ENCODE measurements around the gene SSC4D.
"Not testable (repeated sequence)": the region's sequence is repeated elsewhere in the genome, so short reads cannot be mapped to it uniquely, and the experiment has no call there.

Gene SSC4D

DNA sequence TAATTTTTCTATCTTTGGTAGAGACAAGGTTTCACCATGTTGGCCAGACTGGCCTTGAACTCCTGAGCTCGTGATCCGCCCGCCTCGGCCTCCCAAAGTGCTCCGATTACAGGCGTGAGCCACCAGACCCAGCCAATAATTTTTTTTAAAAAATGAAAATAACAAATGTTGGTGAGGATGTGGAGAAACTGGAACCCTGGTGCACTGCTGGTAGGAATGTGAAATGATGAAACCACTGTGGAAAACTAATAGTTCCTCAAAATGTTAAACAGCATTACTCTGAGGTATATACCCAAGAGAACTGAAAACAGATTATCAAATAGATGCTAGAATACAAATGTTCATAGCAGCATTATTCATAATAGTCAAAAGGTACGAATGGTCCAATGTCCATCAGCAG, 27.7 kb downstream of the SSC4D start:
- H3K9me3 Mint-ChIP-seq = no peaks in the 10 kb centered on the region
- H3K4me1 Mint-ChIP-seq = peaks cover 11% of the 10 kb centered on the region
- H3K27me3 Mint-ChIP-seq = peaks cover 27% of the 10 kb centered on the region
- no peaks in the 10 kb centered on the region for H3K36me3 Mint-ChIP-seq
- H3K27ac Mint-ChIP-seq = no peak overlapping the region
- no peak for DNase-seq
- H3K4me3 Mint-ChIP-seq = no peak overlapping the region
- CTCF ChIA-PET = no interaction called here

- no peak for DNase-seq
- CTCF ChIA-PET = no interaction called here
- Mint-ChIP-seq H3K27ac (no peak overlapping the region), H3K36me3 (no peaks in the 10 kb centered on the region), H3K4me1 (peaks cover 11% of the 10 kb centered on the region), H3K9me3 (no peaks in the 10 kb centered on the region), H3K27me3 (peaks cover 37% of the 10 kb centered on the region), H3K4me3 (peak overlapping the region; percentile 71)
Measured at GRCh38 chr7:76380623-76380966, 28.9 kb downstream of the SSC4D start.

DNA sequence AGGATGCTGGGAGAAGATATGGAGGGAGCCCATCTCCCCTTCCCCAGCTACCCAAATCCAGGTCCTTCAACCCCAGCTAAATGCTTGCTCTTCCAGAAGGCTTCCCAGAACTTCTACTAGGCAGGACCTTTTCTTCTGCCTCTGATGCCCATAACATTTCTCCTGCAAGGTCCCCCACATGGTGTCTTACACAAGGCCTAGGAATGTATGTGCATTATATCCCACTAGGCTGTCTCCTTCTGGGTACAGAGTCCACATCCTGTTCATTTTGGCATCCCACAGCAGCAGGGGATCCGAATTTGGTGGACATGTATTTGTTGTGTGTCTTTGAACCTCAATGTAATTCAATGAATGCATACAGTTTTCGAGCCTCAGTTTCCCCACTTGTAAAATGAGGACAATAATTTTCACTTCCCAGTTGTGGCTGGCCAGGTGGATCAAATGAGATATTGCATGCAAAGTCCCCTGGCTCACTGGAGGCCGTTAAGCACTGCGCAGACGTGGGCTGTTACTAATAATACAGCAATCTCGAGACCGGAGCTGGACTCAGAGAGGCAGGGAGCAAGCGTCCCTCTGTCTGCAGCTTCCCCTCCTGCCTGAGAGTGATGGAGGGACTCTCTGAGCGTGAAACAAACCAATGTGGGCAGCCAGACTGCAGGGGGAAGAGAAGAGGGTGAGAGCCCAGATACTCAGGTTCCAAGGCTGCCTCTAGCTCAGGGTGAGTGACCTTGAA, 32.1 kb downstream of the SSC4D start:
- no peak for DNase-seq
- Mint-ChIP-seq H3K9me3 (no peaks in the 10 kb centered on the region), H3K27ac (no peak overlapping the region), H3K4me1 (peaks cover 11% of the 10 kb centered on the region), H3K36me3 (no peaks in the 10 kb centered on the region), H3K27me3 (peaks cover 67% of the 10 kb centered on the region), H3K4me3 (no peak overlapping the region)
- CTCF ChIA-PET = interaction anchor here (0.7 kb wide), 1 partner anchor 18 kb away, joined by 3 read pairs; no protein-coding TSS in a partner anchor

- no peaks in the 10 kb centered on the region for H3K9me3 Mint-ChIP-seq
- H3K27ac Mint-ChIP-seq = no peak overlapping the region
- H3K27me3 Mint-ChIP-seq = peaks cover 71% of the 10 kb centered on the region
- no peak overlapping the region for H3K4me3 Mint-ChIP-seq
- no peaks in the 10 kb centered on the region for H3K36me3 Mint-ChIP-seq
- CTCF ChIA-PET = interaction anchor here (1.4 kb wide), 1 partner anchor 15 kb away, joined by 4 read pairs; no protein-coding TSS in a partner anchor
- DNase-seq = no peak
- H3K4me1 Mint-ChIP-seq = peaks cover 6% of the 10 kb centered on the region
Measured at GRCh38 chr7:76375251-76375650, 34.2 kb downstream of the SSC4D start.

DNA sequence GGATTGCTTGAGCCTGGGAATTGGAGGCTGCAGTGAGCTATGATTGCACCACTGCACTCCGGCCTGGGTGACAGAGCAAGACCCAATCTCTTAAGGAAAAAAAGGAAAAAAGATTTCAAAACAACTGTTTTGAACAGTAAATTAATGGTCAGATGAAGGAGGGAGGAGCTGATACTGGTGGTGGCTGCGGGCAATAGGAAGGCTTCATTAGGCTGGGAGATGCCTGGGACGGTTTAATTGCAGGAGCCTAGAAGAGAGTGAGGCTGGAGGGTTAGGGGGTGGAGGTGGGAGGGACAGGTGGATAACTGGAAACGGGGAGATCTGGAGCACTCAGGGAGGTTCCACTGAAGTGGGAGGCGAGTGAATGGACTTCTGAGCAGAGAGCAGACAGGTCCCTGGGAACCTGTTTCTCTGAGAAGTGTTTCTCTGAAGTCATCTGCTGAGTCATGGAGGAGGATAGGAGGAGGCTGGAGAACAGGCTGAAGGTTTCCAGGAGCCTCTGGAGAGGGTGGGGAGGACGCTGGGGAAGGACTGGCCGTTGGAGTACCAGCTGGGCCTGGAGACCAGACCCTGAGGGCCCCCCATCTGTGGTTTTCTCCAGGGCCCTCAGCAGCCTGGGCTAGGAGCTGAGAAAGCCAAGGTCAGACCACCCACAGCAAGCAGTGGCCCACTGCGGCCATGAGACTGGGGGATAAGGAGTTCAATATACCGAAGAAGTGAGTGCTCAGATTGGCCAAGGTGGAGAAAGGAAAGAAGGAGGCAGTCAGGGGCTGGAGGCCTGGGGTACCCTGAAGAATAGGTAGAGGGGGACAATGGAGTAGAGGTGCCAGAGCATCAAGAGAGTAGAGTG, 36.3 kb downstream of the SSC4D start:
- H3K4me3 Mint-ChIP-seq = no peak overlapping the region
- no peak overlapping the region for H3K27ac Mint-ChIP-seq
- CTCF ChIA-PET = interaction anchor here (0.6 to 0.9 kb wide), 2 partner anchors 14 to 270 kb away, joined by 3 read pairs; no protein-coding TSS in a partner anchor
- H3K36me3 Mint-ChIP-seq = no peaks in the 10 kb centered on the region
- H3K4me1 Mint-ChIP-seq = no peaks in the 10 kb centered on the region
- no peak for DNase-seq
- no peaks in the 10 kb centered on the region for H3K9me3 Mint-ChIP-seq
- peaks cover 83% of the 10 kb centered on the region for H3K27me3 Mint-ChIP-seq

- Mint-ChIP-seq H3K27ac (no peak overlapping the region), H3K27me3 (peaks cover 81% of the 10 kb centered on the region), H3K9me3 (no peaks in the 10 kb centered on the region), H3K36me3 (no peaks in the 10 kb centered on the region), H3K4me3 (no peak overlapping the region), H3K4me1 (peaks cover 2% of the 10 kb centered on the region)
- DNase-seq = no peak
- CTCF ChIA-PET = no interaction called here
Measured at GRCh38 chr7:76371396-76371795, 38.1 kb downstream of the SSC4D start.

GRCh38 chr7:76369018-76369417, 40.5 kb downstream of the SSC4D start:
- Mint-ChIP-seq H3K4me1 (peaks cover 20% of the 10 kb centered on the region), H3K4me3 (no peak overlapping the region), H3K9me3 (no peaks in the 10 kb centered on the region), H3K36me3 (no peaks in the 10 kb centered on the region), H3K27ac (no peak overlapping the region), H3K27me3 (peaks cover 70% of the 10 kb centered on the region)
- DNase-seq = no peak
- CTCF ChIA-PET = interaction anchor here (1.0 kb wide), 1 partner anchor 78 kb away, joined by 3 read pairs; no protein-coding TSS in a partner anchor

DNA sequence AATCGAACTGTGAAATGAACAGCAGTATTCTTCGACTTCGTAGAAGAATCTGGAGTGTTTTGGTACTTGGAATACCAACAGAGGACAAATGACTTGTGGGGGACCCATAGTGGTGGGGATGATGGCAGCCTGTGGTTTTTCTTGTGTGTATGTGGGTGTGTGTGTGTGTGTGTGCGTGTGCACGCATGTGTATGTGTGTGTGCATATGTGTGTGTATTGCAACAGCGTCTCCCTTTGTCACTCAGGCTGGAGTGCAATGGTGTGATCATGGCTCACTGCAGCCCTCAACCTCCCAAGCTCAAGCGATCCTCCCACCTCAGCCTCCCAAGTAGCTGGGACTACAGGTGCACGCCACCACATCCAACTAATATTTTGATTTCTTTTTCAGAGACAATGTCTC, 41.3 kb downstream of the SSC4D start:
- H3K27ac Mint-ChIP-seq = no peak overlapping the region
- CTCF ChIA-PET = no interaction called here
- H3K4me3 Mint-ChIP-seq = no peak overlapping the region
- peaks cover 64% of the 10 kb centered on the region for H3K27me3 Mint-ChIP-seq
- no peaks in the 10 kb centered on the region for H3K36me3 Mint-ChIP-seq
- H3K4me1 Mint-ChIP-seq = peaks cover 23% of the 10 kb centered on the region
- no peak for DNase-seq
- no peaks in the 10 kb centered on the region for H3K9me3 Mint-ChIP-seq

- H3K27me3 Mint-ChIP-seq = peaks cover 44% of the 10 kb centered on the region
- no peak overlapping the region for H3K4me3 Mint-ChIP-seq
- peaks cover 35% of the 10 kb centered on the region for H3K4me1 Mint-ChIP-seq
- peak overlapping the region; percentile 94 for H3K27ac Mint-ChIP-seq
- no peaks in the 10 kb centered on the region for H3K9me3 Mint-ChIP-seq
- H3K36me3 Mint-ChIP-seq = no peaks in the 10 kb centered on the region
- CTCF ChIA-PET = interaction anchor here (0.6 to 2.4 kb wide), 3 partner anchors 49 to 193 kb away, joined by 3 to 13 read pairs (median 3); no protein-coding TSS in a partner anchor
- DNase-seq = no peak
Measured at GRCh38 chr7:76364198-76364584, 45.3 kb downstream of the SSC4D start.

DNA sequence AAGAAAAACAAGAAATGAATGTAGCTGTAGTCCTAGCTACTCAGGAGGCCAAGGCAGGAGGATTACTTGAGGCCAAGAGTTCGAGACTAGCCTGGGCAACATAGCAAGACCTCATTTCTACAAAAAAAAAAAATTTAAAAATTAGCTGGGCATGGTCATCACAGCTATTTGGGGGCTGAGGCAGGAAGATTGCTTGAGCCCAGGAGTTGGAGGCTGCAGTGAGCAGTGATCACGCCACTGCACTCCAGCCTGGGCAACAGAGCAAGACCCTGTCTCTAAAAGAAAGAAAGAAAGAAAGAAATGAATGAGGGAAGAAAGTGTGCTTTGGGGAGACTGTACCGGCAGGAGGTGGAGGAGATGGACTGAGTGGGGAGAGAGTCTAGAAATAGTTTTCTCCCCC, 45.7 kb downstream of the SSC4D start:
- peaks cover 40% of the 10 kb centered on the region for H3K27me3 Mint-ChIP-seq
- CTCF ChIA-PET = interaction anchor here (2.4 kb wide), 1 partner anchor 49 kb away, joined by 13 read pairs; no protein-coding TSS in a partner anchor
- not testable (repeated sequence) for H3K9me3 Mint-ChIP-seq, DNase-seq, H3K4me3 Mint-ChIP-seq, H3K36me3 Mint-ChIP-seq
- peaks cover 35% of the 10 kb centered on the region for H3K4me1 Mint-ChIP-seq
- H3K27ac Mint-ChIP-seq = peak overlapping the region; percentile 94

DNA sequence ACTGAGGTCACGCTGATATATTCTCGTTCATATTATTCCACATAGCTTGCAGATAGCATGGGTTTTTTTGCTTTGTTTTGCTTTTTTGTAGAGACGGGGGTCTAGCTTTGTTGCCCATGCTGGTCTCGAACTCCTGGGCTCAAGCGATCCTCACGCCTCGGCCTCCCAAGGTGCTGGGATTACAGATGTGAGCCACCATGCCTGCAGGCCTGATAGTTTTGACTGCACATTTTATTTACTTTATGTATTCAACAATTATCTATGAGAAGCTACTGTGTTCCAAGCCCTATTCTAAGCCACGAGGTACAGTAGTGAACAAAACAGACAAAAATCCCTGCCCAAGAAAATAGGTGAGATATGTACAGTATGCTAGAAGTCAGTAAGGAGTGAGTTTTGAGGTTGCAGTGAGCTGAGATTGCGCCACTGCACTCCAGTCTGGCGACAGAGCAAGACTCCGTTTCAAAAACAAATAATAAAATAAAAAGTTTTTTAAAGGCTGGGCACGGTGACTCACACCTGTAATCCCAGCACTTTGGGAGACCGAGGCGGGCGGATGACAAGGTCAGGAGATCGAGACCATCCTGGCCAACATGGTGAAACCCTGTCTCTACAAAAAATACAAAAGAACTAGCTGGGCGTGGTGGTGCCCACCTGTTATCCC, 49.4 kb downstream of the SSC4D start:
- peak overlapping the region; percentile 86 for H3K4me3 Mint-ChIP-seq
- H3K4me1 Mint-ChIP-seq = peaks cover 52% of the 10 kb centered on the region
- H3K36me3 Mint-ChIP-seq = peaks cover 20% of the 10 kb centered on the region
- peak overlapping the region; percentile 94 for H3K27ac Mint-ChIP-seq
- peaks cover 1% of the 10 kb centered on the region for H3K9me3 Mint-ChIP-seq
- H3K27me3 Mint-ChIP-seq = peaks cover 13% of the 10 kb centered on the region
- CTCF ChIA-PET = interaction anchor here (0.9 to 2.8 kb wide), 8 partner anchors 11 to 182 kb away, joined by 3 to 21 read pairs (median 4); no protein-coding TSS in a partner anchor
- DNase-seq = no peak

- peak overlapping the region; percentile 86 for H3K4me3 Mint-ChIP-seq
- peaks cover 51% of the 10 kb centered on the region for H3K4me1 Mint-ChIP-seq
- peaks cover 10% of the 10 kb centered on the region for H3K27me3 Mint-ChIP-seq
- DNase-seq = peak; percentile 99
- CTCF ChIA-PET = interaction anchor here (0.9 to 2.8 kb wide), 7 partner anchors 11 to 181 kb away, joined by 3 to 21 read pairs (median 4); no protein-coding TSS in a partner anchor
- H3K27ac Mint-ChIP-seq = peak overlapping the region; percentile 94
- peaks cover 27% of the 10 kb centered on the region for H3K36me3 Mint-ChIP-seq
- peaks cover 1% of the 10 kb centered on the region for H3K9me3 Mint-ChIP-seq
Measured at GRCh38 chr7:76359111-76359977, 50.2 kb downstream of the SSC4D start.

- peak; percentile 89 for DNase-seq
- H3K27me3 Mint-ChIP-seq = peaks cover 4% of the 10 kb centered on the region
Measured at GRCh38 chr7:76358481-76359110, 50.9 kb downstream of the SSC4D start, which contains the start of gene YWHAG. YWHAG (minus strand) TSS chr7:76358991; CDS start chr7:76358808, 183 bp downstream.

More at GRCh38 chr7:76358481-76359110, 50.9 kb downstream of the SSC4D start, which contains the start of gene YWHAG:
- CTCF ChIA-PET = interaction anchor here (0.9 to 2.8 kb wide), 4 partner anchors 12 to 44 kb away, joined by 3 to 21 read pairs (median 6); no protein-coding TSS in a partner anchor
- Mint-ChIP-seq H3K9me3 (peaks cover 1% of the 10 kb centered on the region), H3K27ac (peak within 1 kb of the TSS; percentile 95), H3K36me3 (peaks cover 30% of the 10 kb centered on the region), H3K4me1 (peaks cover 45% of the 10 kb centered on the region), H3K4me3 (peak within 1 kb of the TSS; percentile 86)

All from activated naive CD4-positive, alpha-beta T cell treated with anti-CD3 and anti-CD28 coated beads, Interleukin-2, amount 10 ng/mL, durations not matched to agents 7 days and 5 days (primary cell).